MCF 10A (cell line): ENCODE measurements around the gene ADARB1. TPM values are rescaled to one million over a fixed set of nuclear protein-coding genes. Genes with fewer than 3 reads are reported as not detected.

Source experiments
- BruUV-seq: library from RNA; stranded (reverse); fragments of 400-500 nt; replicated peaks from 2 replicates; lab custom pipeline; 2021; lab: Mats Ljungman, UMichigan
- CTCF ChIA-PET: fragments of 300-600 bp; sonication (Branson Sonifier 250); formaldehyde crosslinking; extraction: SDS; loops from one replicate; lab custom pipeline; 2021; ENCODE audit warnings: antibody characterized with exemption, inconsistent platforms; lab: Yijun Ruan, JAX
- POLR2A ChIA-PET: fragments of 300-600, 350-650 bp; sonication (Branson Sonifier 250); formaldehyde crosslinking; extraction: SDS; loops from one replicate; lab custom pipeline; 2020; ENCODE audit warnings: antibody characterized with exemption, inconsistent platforms; lab: Yijun Ruan, JAX
- DNase-seq: peaks from one replicate; pipeline ENCODE4 v3.0.0-alpha.2; 2018; ENCODE audit not compliant: unreplicated experiment
- H3K27ac Mint-ChIP-seq: one replicate; pipeline ENCODE4 v1.8.0; 2022; ENCODE audit warnings: mild to moderate bottlenecking, low read depth, mixed read lengths; ENCODE audit not compliant: unreplicated experiment
- H3K27me3 Mint-ChIP-seq: one replicate; pipeline ENCODE4 v1.8.0; 2022; ENCODE audit warnings: mixed read lengths; ENCODE audit not compliant: insufficient read depth, unreplicated experiment
- H3K36me3 Mint-ChIP-seq: one replicate; pipeline ENCODE4 v1.8.0; 2022; ENCODE audit warnings: mild to moderate bottlenecking, moderate library complexity, mixed read lengths; ENCODE audit not compliant: insufficient read depth, unreplicated experiment
- H3K4me1 Mint-ChIP-seq: one replicate; pipeline ENCODE4 v1.8.0; 2022; ENCODE audit warnings: mixed read lengths; ENCODE audit not compliant: insufficient read depth, unreplicated experiment
- H3K4me3 Mint-ChIP-seq: one replicate; pipeline ENCODE4 v1.8.0; 2022; ENCODE audit warnings: mild to moderate bottlenecking, moderate library complexity, mixed read lengths; ENCODE audit not compliant: unreplicated experiment
- H3K9me3 Mint-ChIP-seq: one replicate; pipeline ENCODE4 v1.8.0; 2022; ENCODE audit warnings: mixed read lengths; ENCODE audit not compliant: unreplicated experiment
- CTCF ChIP-seq: fragments of 200-600 bp; IDR thresholded peaks from one replicate; pipeline ENCODE4 v1.8.0; 2022; ENCODE audit warnings: antibody characterized with exemption, mild to moderate bottlenecking; ENCODE audit not compliant: unreplicated experiment
- intact Hi-C: fragments of 100-400 bp; cut with micrococcal nuclease; formaldehyde crosslinking; loops from 2 replicates; pipeline ENCODE4 v1.14.1; 2022
- total RNA-seq: library from RNA; stranded (reverse); gene quantifications from 2 replicates; pipeline ENCODE4 v1.2.3, GENCODE V29; 2022

The ADARB1 gene
- total RNA-seq, 1 experiment from 2014 or later, result 19.4 TPM

DNA sequence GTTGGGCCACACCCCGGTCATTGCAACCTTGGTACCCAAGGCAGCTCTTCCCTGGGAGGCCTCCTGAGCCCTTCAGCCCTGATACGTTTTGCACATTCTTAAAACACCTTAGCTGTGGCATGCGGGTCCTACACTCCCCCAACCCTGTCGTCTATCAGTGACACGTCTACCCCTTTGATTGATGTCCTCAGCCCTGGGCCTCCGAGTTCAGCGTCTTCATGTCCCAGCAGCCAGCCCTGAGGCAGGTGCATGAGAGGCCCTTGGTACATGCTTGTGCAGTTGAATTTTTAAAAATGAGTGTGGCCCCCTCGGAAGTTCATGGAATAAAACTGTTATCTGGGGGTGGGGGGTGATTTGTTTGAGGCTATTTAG is 38.9 kb upstream of the ADARB1 start:
- Mint-ChIP-seq H3K27ac (no peak overlapping the region), H3K27me3 (peaks cover 14% of the 10 kb centered on the region), H3K4me1 (no peaks in the 10 kb centered on the region), H3K36me3 (no peaks in the 10 kb centered on the region), H3K9me3 (peaks cover 7% of the 10 kb centered on the region), H3K4me3 (no peak overlapping the region)
- no peak for DNase-seq
- no peak for TF ChIP-seq CTCF
- intact Hi-C loops, result no loop called here
- CTCF ChIA-PET, result no interaction called here
- POLR2A ChIA-PET, result no interaction called here
- no TSS peak for BruUV-seq

DNA sequence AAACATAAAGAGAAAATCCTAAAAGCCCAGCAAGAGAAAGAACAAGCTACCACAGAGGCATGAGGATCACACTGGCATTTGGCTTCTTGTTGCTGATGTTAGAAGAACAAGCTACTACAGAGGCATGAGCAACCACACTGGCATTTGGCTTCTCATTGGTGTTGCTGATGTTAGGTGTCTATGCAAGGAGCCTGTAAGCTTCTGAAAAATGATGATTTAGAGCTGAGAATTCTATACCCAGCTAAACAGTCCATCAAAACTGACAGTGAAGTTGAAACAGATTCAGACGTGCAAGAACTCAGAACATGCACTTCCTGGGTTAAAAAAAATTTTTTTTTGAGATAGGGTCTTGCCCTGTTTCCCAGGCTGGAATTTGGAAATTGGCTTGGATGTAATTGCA is 37.8 kb upstream of the ADARB1 start:
- peaks cover 7% of the 10 kb centered on the region for H3K27me3 Mint-ChIP-seq
- peaks cover under 1% of the 10 kb centered on the region for H3K4me1 Mint-ChIP-seq
- intact Hi-C loops, result no loop called here
- no peak overlapping the region for H3K4me3 Mint-ChIP-seq
- BruUV-seq, result no TSS peak
- TF ChIP-seq CTCF, result no peak
- peaks cover 7% of the 10 kb centered on the region for H3K9me3 Mint-ChIP-seq
- H3K27ac Mint-ChIP-seq, result no peak overlapping the region
- POLR2A ChIA-PET, result no interaction called here
- DNase-seq, result no peak
- no peaks in the 10 kb centered on the region for H3K36me3 Mint-ChIP-seq
- CTCF ChIA-PET, result no interaction called here

DNA sequence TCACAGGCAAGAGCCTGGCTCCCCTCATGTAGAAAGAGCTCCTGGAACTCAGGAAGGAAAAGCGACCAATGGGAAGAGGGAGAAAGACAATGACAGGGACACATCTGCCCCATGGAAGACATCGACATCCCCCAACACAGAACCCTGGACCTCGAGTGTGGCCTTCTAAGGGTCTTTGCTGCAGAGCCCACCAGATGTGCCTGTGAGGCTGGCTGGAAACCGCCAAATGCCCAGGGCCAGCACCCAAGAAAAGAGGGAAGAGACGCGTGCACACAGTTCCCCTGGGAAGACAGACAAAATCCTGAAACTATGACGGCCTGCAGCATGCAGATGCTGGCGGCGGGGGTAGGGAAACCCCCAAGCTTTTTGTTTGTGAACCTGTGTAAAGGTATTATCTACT is 36.4 kb upstream of the ADARB1 start:
- POLR2A ChIA-PET, result no interaction called here

More for the DNA sequence above, 36.4 kb upstream of the ADARB1 start:
- H3K9me3 Mint-ChIP-seq, result peaks cover 7% of the 10 kb centered on the region
- CTCF ChIA-PET, result interaction anchor here (0.6 to 0.9 kb wide), 2 partner anchors 8 to 13 kb away, joined by 3 to 4 read pairs; no protein-coding TSS in a partner anchor
- peaks cover 15% of the 10 kb centered on the region for H3K27me3 Mint-ChIP-seq
- no peaks in the 10 kb centered on the region for H3K36me3 Mint-ChIP-seq
- H3K4me3 Mint-ChIP-seq, result no peak overlapping the region
- intact Hi-C loops, result no loop called here
- H3K4me1 Mint-ChIP-seq, result peaks cover 9% of the 10 kb centered on the region
- no peak overlapping the region for H3K27ac Mint-ChIP-seq
- DNase-seq, result no peak
- no peak for TF ChIP-seq CTCF
- BruUV-seq, result no TSS peak
